IPS-15b (cell line): Measurements from ENCODE around the gene CPA3.

Experiments used
- H3K27me3 ChIP-seq: one replicate; pipeline ENCODE4 v1.6.1; 2013; ENCODE audit warnings: low read length; ENCODE audit not compliant: control insufficient read depth, insufficient read depth
- H3K36me3 ChIP-seq: one replicate; pipeline ENCODE4 v1.6.1; 2013; ENCODE audit warnings: low read length; ENCODE audit not compliant: control insufficient read depth, insufficient read depth
- H3K4me1 ChIP-seq: one replicate; pipeline ENCODE4 v1.6.1; 2013; ENCODE audit warnings: mild to moderate bottlenecking, low read length; ENCODE audit not compliant: control insufficient read depth, insufficient read depth
- H3K4me3 ChIP-seq: one replicate; pipeline ENCODE4 v1.5.1; 2013; ENCODE audit warnings: low read depth, low read length
- H3K9ac ChIP-seq: one replicate; pipeline ENCODE4 v1.6.1; 2013; ENCODE audit warnings: low read depth, mild to moderate bottlenecking, low read length
- H3K9me3 ChIP-seq: one replicate; pipeline ENCODE4 v1.6.1; 2013; ENCODE audit warnings: mild to moderate bottlenecking, low read length; ENCODE audit not compliant: control insufficient read depth, insufficient read depth

Gene CPA3

GRCh38 chr3:148839805-148840204, 25.3 kb upstream of the CPA3 start:
- no peak overlapping the region for H3K9ac ChIP-seq
- peaks cover 4% of the 10 kb centered on the region for H3K4me1 ChIP-seq
- no peaks in the 10 kb centered on the region for H3K9me3 ChIP-seq
- H3K4me3 ChIP-seq = no peak overlapping the region
- H3K36me3 ChIP-seq = no peaks in the 10 kb centered on the region
- H3K27me3 ChIP-seq = no peaks in the 10 kb centered on the region

DNA sequence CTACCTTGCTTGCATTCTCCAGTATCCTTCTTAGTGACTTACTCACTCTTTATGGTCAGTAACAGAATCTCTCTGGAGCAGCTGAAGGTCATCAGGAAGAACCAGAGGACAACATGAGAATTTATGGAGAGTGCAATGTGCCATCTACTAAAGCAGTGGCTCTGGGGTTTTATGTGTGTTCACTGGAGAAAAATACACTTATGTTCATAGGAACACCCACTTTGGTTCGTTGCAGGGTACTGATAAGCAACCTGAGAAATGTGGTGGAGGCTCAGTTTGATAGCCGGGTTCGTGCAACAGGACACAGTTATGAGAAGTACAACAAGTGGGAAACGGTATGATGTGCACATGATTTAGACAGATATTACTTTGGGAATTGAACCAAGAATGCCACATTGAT, 24.6 kb upstream of the CPA3 start:
- Histone ChIP-seq H3K9ac (no peak overlapping the region), H3K4me1 (no peaks in the 10 kb centered on the region), H3K27me3 (no peaks in the 10 kb centered on the region), H3K36me3 (no peaks in the 10 kb centered on the region), H3K4me3 (no peak overlapping the region), H3K9me3 (no peaks in the 10 kb centered on the region)

DNA sequence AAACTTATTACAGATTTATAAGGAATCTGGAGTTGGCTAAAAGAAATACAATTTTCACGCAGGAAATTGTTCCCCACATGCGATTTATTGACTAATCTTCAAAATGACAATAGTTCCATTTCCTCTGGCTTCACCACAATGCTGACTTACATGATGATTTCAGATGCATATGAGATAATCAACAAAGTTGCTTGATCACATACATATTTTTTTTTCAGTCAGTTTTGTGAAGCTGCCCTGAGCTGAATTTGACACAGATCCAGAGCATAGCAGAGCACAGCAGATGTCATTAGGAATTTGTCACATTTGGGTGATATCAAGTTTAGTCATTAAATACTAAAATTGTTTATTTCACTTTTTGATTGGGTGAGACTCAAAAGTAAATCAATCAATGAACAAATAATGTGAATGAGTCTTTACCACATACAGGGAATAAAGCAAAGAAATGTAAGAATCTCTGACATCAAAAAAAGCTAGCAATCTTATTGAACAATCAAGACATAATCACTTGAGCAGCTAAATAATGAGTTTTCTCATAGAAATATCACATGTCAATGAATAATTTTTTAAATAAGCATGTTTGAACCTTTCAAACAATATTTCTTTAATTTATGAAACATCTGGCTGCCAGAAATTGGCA, 19.2 kb upstream of the CPA3 start:
- Histone ChIP-seq H3K36me3 (no peaks in the 10 kb centered on the region), H3K9ac (no peak overlapping the region), H3K27me3 (no peaks in the 10 kb centered on the region), H3K4me3 (no peak overlapping the region), H3K9me3 (no peaks in the 10 kb centered on the region), H3K4me1 (no peaks in the 10 kb centered on the region)

DNA sequence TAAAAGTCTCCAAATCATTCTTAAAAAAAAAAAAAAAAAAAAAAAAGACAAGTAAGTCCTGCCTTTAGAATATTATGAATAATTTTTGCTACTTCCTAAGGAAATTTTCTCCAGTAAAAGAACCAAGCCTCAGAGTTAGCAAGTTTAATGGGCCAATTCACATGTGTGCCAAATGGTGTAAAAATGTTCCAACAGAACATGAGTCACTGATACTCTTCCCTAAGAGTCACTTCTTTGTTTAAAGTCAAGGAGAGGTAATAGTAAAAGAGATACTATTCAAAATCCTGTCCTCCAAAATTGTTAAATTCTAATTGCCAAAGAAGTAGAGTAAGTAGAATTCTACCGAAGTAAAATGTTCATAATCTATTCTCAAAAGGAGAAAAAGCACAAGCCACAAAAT, 17.7 kb upstream of the CPA3 start:
- Histone ChIP-seq H3K4me3 (no peak overlapping the region), H3K9ac (no peak overlapping the region), H3K9me3 (no peaks in the 10 kb centered on the region)

DNA sequence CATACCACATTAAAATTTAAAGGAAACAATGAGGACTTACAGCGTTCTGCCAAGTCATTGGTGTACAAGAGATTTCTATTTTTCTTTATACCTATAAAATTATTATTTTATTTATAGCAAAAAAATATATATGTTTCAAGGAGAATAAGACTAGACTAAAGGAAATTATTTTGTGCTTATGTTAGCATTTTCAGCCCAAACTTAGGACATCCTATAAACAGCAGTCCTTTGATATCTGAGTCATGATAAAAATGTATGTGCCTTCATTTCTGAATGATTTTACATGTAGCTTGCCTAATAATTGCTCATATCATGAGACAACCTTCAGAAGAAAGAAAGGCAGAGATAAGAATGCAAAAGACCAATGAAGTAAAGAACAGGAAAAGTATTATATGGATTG, 16.7 kb upstream of the CPA3 start:
- Histone ChIP-seq H3K4me3 (no peak overlapping the region), H3K27me3 (no peaks in the 10 kb centered on the region), H3K9me3 (no peaks in the 10 kb centered on the region), H3K36me3 (no peaks in the 10 kb centered on the region), H3K9ac (no peak overlapping the region), H3K4me1 (no peaks in the 10 kb centered on the region)

More for the DNA sequence above, 17.7 kb upstream of the CPA3 start:
- H3K36me3 ChIP-seq = no peaks in the 10 kb centered on the region
- H3K27me3 ChIP-seq = no peaks in the 10 kb centered on the region
- no peaks in the 10 kb centered on the region for H3K4me1 ChIP-seq

DNA sequence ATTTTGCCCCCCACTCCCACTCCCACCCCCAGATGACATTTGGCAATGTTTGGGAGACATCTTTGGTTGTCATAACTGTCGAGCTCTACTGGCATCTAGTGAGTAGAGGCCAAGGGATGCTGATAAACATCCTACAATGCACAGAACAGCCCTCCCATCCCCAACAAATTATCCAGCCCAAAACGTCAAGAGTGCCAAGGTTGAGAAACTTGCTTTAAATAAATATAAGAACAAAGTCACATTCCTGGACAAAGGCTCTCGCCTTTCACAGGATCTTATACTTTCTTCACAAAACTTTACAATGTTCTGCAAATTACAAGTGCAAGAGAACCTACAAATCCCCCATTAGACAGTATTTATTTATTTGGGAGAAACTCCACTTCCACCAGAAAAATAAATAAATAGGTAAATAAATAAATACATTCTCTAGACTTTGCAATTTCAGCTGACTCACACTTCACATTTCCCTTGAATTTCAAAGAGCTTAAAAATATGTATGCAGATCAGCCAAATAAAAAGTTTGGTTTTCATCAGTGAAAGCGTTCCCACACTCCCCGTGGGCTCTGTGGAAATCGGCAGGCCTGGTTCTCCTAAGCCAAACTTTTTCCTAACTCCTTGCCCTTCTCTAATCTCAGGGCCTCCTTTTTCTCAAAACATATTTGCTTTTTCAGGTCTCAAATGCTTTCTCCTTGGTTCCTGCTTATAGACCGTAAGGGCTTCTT, 12.7 kb upstream of the CPA3 start:
- no peaks in the 10 kb centered on the region for H3K27me3 ChIP-seq
- H3K4me3 ChIP-seq = no peak overlapping the region
- no peaks in the 10 kb centered on the region for H3K36me3 ChIP-seq
- no peaks in the 10 kb centered on the region for H3K9me3 ChIP-seq
- H3K9ac ChIP-seq = no peak overlapping the region
- H3K4me1 ChIP-seq = no peaks in the 10 kb centered on the region

GRCh38 chr3:148853076-148853475, 12.0 kb upstream of the CPA3 start:
- H3K4me3 ChIP-seq = no peak overlapping the region
- no peaks in the 10 kb centered on the region for H3K9me3 ChIP-seq
- no peaks in the 10 kb centered on the region for H3K4me1 ChIP-seq
- no peaks in the 10 kb centered on the region for H3K36me3 ChIP-seq
- H3K27me3 ChIP-seq = no peaks in the 10 kb centered on the region
- H3K9ac ChIP-seq = no peak overlapping the region

DNA sequence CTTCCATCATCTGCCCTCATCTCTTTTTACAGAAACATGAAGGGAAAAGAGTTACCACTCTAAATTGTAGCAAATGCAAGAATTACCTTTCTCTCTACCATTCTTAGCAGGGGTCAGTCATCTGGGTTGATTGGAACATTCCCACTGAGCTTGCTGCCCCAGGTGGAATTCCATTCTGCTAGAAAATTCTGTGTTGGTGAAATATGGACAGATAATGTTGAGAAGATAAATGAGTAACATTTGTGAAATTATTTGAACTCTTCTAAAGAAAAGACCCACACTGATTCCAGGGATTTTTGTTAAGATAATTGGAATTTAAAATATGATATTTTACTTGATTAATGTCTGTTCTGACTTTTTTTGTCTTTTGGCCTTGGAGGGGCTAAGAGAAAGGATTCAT, 11.0 kb upstream of the CPA3 start:
- Histone ChIP-seq H3K27me3 (no peaks in the 10 kb centered on the region), H3K36me3 (no peaks in the 10 kb centered on the region), H3K9me3 (no peaks in the 10 kb centered on the region), H3K9ac (no peak overlapping the region), H3K4me3 (no peak overlapping the region), H3K4me1 (no peaks in the 10 kb centered on the region)

DNA sequence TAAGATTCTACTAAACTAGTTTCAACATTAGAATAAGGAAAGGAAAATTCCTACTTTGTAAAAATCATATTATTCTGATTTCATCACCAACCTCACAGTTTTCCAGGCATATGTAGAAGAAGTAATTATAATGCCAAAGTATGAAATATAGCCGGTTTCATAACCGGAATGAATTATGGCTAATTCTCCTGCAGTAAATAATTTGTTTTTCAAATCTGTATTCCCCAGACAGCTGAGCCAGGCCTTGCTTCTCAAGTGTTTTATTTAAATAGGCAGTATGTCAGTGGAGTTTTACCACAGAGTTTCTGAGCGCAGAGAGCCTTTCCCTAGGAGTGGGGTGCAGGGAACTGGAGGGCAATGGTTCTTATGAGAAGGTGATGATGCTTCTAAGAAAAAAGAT, 8.7 kb upstream of the CPA3 start:
- Histone ChIP-seq H3K36me3 (no peaks in the 10 kb centered on the region), H3K27me3 (no peaks in the 10 kb centered on the region), H3K9ac (no peak overlapping the region), H3K4me1 (no peaks in the 10 kb centered on the region), H3K9me3 (no peaks in the 10 kb centered on the region), H3K4me3 (no peak overlapping the region)

- no peaks in the 10 kb centered on the region for H3K36me3 ChIP-seq
- no peaks in the 10 kb centered on the region for H3K9me3 ChIP-seq
These were observed 7.8 kb upstream of the CPA3 start for GRCh38 chr3:148857316-148857715.

DNA sequence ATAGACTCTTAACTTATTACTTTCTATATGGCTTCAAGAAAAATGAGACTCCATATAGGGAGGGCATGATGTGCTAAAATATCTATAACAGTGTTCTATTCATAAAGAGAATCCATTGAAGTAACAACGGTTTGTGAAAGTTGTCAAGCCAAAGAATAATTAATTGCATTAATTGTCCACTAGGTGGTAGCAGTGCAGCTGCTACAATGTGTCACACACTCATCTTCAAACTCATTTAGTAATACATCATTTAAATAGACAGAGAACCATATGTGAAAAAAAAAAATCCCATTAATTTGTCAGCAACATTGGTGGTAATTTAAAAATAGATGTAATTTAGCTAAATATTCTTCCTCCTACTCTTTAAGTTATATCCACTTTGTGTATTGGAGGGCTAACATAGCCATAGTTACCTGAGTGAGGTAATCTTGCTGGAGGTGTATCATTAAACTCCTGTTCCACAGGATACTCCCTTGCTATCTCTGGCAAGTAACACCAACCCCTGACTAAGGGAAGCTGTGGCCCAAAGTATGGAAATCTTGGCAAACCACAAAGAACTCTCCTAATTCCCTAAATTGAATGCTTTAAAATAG, 3.7 kb upstream of the CPA3 start:
- Histone ChIP-seq H3K9ac (no peak overlapping the region), H3K4me1 (no peaks in the 10 kb centered on the region), H3K36me3 (no peaks in the 10 kb centered on the region)

More at GRCh38 chr3:148857316-148857715, 7.8 kb upstream of the CPA3 start:
- no peaks in the 10 kb centered on the region for H3K27me3 ChIP-seq
- no peak overlapping the region for H3K4me3 ChIP-seq
- H3K4me1 ChIP-seq = no peaks in the 10 kb centered on the region
- no peak overlapping the region for H3K9ac ChIP-seq

DNA sequence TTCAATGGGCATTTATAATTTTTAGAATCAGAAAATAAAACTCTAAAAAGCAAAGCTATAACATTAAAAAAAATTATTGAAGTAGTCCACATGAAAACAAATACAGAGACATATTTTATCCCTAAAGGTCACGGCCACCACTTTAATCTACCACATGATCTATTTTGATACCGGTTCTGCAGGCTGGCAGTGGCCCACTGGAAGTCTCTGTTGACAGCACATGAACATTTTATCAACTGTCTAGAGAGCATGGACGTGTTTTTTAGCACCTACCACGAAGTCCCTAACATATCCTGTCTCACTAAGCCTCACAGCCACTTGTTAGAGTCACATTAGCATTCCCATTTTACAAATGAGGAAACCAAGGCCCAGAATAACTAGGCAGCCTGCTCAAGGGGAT, 1.8 kb upstream of the CPA3 start:
- H3K4me1 ChIP-seq = no peaks in the 10 kb centered on the region
- H3K9ac ChIP-seq = no peak overlapping the region
- H3K36me3 ChIP-seq = no peaks in the 10 kb centered on the region
- no peak overlapping the region for H3K4me3 ChIP-seq
- no peaks in the 10 kb centered on the region for H3K9me3 ChIP-seq
- no peaks in the 10 kb centered on the region for H3K27me3 ChIP-seq

More for the DNA sequence above, 3.7 kb upstream of the CPA3 start:
- Histone ChIP-seq H3K4me3 (no peak overlapping the region), H3K9me3 (no peaks in the 10 kb centered on the region), H3K27me3 (no peaks in the 10 kb centered on the region)
